HL-60 (cell line): ENCODE data around the gene USP5.

Experiments used
- DNase-seq, 2 experiments: peaks; one replicate each; pipeline ENCODE4 v3.0.0-alpha.2; 2010 to 2020; ENCODE audit warnings: low read depth in 1 of 2, low spot score in 1 of 2
- H3K27ac ChIP-seq: fragments of 250-450 bp; sonication (Bioruptor Pico); replicated peaks from 2 replicates; pipeline ENCODE4 v1.5.1; 2020; ENCODE audit warnings: mild to moderate bottlenecking, moderate library complexity
- H3K27me3 ChIP-seq: fragments of 250-450 bp; sonication (Bioruptor Pico); 2 replicates; pipeline ENCODE4 v1.5.1; 2021; ENCODE audit warnings: mild to moderate bottlenecking, moderate library complexity; ENCODE audit not compliant: insufficient read depth, poor library complexity, severe bottlenecking
- H3K4me3 ChIP-seq: replicated peaks from 2 replicates; pipeline ENCODE4 v1.5.1; 2011; ENCODE audit warnings: mild to moderate bottlenecking, control low read depth, low read length; ENCODE audit not compliant: insufficient read depth
- CTCF ChIP-seq: IDR thresholded peaks from one replicate; pipeline ENCODE4 v1.5.1; 2011; ENCODE audit warnings: low read length, control low read depth, inconsistent platforms; ENCODE audit not compliant: insufficient read depth
- GABPA ChIP-seq: IDR thresholded peaks from 2 replicates; pipeline ENCODE4 v1.6.1; 2012; ENCODE audit warnings: low read depth
- POLR2AphosphoS5 ChIP-seq: IDR thresholded peaks from 2 replicates; pipeline ENCODE4 v1.6.1; 2012; ENCODE audit warnings: low read depth
- REST ChIP-seq: IDR thresholded peaks from 2 replicates; pipeline ENCODE4 v1.6.1; 2012; ENCODE audit warnings: low read depth; ENCODE audit not compliant: insufficient replicate concordance
- SPI1 ChIP-seq: IDR thresholded peaks from 2 replicates; pipeline ENCODE4 v1.6.1; 2012; ENCODE audit warnings: low read depth, mild to moderate bottlenecking, borderline replicate concordance

USP5 gene

GRCh38 chr12:6858799-6859198 is 6.8 kb downstream of the USP5 start:
- no peak for DNase-seq
- no peaks in the 10 kb centered on the region for H3K27me3 ChIP-seq
- no peak overlapping the region for H3K4me3 ChIP-seq
- no peak for TF ChIP-seq GABPA
- no peak for TF ChIP-seq SPI1
- no peak for TF ChIP-seq REST
- no peak for TF ChIP-seq POLR2AphosphoS5
- TF ChIP-seq CTCF: no peak
- no peak overlapping the region for H3K27ac ChIP-seq

- Histone ChIP-seq H3K27ac (no peak overlapping the region), H3K4me3 (no peak overlapping the region)
- TF ChIP-seq REST (no peak), POLR2AphosphoS5 (no peak), CTCF (no peak), SPI1 (no peak), GABPA (no peak)
Observed at GRCh38 chr12:6860116-6860515, 8.2 kb downstream of the USP5 start.

GRCh38 chr12:6860942-6861341 is 9.0 kb downstream of the USP5 start:
- DNase-seq: no peak
- no peaks in the 10 kb centered on the region for H3K27me3 ChIP-seq
- H3K4me3 ChIP-seq: no peak overlapping the region
- no peak for TF ChIP-seq CTCF
- no peak for TF ChIP-seq REST
- TF ChIP-seq GABPA: no peak
- no peak for TF ChIP-seq SPI1
- no peak for TF ChIP-seq POLR2AphosphoS5
- H3K27ac ChIP-seq: no peak overlapping the region

More at GRCh38 chr12:6860116-6860515, 8.2 kb downstream of the USP5 start:
- DNase-seq: no peak
- H3K27me3 ChIP-seq: no peaks in the 10 kb centered on the region
